Endothelial cell (in vitro differentiated cells): ENCODE measurements around the gene DYRK1A. TPM values are rescaled to one million over a fixed set of nuclear protein-coding genes. Genes with fewer than 3 reads are reported as not detected.
A peak's percentile ranks its signal among the peaks of the same experiment; 100 is the strongest.
"Not testable (repeated sequence)": the region's sequence is repeated elsewhere in the genome, so short reads cannot be mapped to it uniquely, and the experiment has no call there.

ENCODE experiments used
- DNase-seq: peaks from one replicate; pipeline ENCODE4 v3.0.0; 2021; ENCODE audit warnings: low spot score
- H3K27ac Mint-ChIP-seq: one replicate; pipeline ENCODE4 v1.8.0; 2021; ENCODE audit warnings: mixed read lengths, inconsistent platforms; ENCODE audit not compliant: unreplicated experiment
- H3K27me3 Mint-ChIP-seq: one replicate; pipeline ENCODE4 v1.8.0; 2021; ENCODE audit warnings: mild to moderate bottlenecking, moderate library complexity, mixed read lengths, inconsistent platforms; ENCODE audit not compliant: unreplicated experiment
- H3K36me3 Mint-ChIP-seq: one replicate; pipeline ENCODE4 v1.8.0; 2021; ENCODE audit warnings: mild to moderate bottlenecking, low read depth, mixed read lengths, inconsistent platforms; ENCODE audit not compliant: unreplicated experiment
- H3K4me1 Mint-ChIP-seq: one replicate; pipeline ENCODE4 v1.8.0; 2021; ENCODE audit warnings: mild to moderate bottlenecking, mixed read lengths, inconsistent platforms; ENCODE audit not compliant: unreplicated experiment
- H3K4me3 Mint-ChIP-seq: one replicate; pipeline ENCODE4 v1.8.0; 2021; ENCODE audit warnings: mild to moderate bottlenecking, mixed read lengths, inconsistent platforms; ENCODE audit not compliant: unreplicated experiment
- H3K9me3 Mint-ChIP-seq: one replicate; pipeline ENCODE4 v1.8.0; 2021; ENCODE audit warnings: mixed read lengths, inconsistent platforms; ENCODE audit not compliant: unreplicated experiment
- total RNA-seq: library from RNA; stranded (reverse); fragmentation: NEBNext Ultra II Directional; extraction: Animal tissue kit (Norgen Biotek cat#: 25700); gene quantifications from one replicate; pipeline ENCODE4 v1.2.1, GENCODE V29; 2021; ENCODE audit not compliant: unreplicated experiment
- TF ChIP-seq, protein P1 (sequence below): fragments of 200-600 bp; sonication (generic); IDR thresholded peaks from one replicate; pipeline ENCODE4 v1.5.0; 2021; ENCODE audit warnings: antibody characterized with exemption; ENCODE audit not compliant: unreplicated experiment

The DYRK1A gene
- total RNA-seq, 1 donor from 2014 or later: 87.5 TPM

DNA sequence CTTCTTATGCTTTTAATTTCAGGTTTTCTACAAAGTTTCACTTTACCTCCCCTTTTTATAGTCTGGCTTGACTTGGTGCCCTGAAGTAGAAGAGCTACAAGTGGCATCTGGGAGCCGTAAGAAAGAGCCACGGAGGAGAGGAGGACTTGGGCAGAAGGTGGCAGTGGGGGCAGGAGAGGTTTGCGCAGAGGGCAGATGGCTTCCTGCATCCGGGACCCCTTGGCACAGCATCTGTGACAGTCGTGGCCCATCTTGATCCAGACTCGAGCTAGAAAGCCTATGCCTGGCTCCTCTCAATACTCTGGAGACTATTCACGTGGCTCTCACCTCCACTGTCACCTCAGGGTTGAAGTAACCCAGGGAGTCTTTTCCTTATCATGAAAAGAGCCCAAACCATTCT is 169.1 kb downstream of the DYRK1A start:
- no peaks in the 10 kb centered on the region for H3K9me3 Mint-ChIP-seq
- H3K4me3 Mint-ChIP-seq: no peak overlapping the region
- TF ChIP-seq, protein P1, sequence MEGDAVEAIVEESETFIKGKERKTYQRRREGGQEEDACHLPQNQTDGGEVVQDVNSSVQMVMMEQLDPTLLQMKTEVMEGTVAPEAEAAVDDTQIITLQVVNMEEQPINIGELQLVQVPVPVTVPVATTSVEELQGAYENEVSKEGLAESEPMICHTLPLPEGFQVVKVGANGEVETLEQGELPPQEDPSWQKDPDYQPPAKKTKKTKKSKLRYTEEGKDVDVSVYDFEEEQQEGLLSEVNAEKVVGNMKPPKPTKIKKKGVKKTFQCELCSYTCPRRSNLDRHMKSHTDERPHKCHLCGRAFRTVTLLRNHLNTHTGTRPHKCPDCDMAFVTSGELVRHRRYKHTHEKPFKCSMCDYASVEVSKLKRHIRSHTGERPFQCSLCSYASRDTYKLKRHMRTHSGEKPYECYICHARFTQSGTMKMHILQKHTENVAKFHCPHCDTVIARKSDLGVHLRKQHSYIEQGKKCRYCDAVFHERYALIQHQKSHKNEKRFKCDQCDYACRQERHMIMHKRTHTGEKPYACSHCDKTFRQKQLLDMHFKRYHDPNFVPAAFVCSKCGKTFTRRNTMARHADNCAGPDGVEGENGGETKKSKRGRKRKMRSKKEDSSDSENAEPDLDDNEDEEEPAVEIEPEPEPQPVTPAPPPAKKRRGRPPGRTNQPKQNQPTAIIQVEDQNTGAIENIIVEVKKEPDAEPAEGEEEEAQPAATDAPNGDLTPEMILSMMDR: no peak
- peaks cover 5% of the 10 kb centered on the region for H3K27me3 Mint-ChIP-seq
- H3K36me3 Mint-ChIP-seq: peaks cover 9% of the 10 kb centered on the region
- no peak for DNase-seq
- no peaks in the 10 kb centered on the region for H3K4me1 Mint-ChIP-seq
- H3K27ac Mint-ChIP-seq: peak overlapping the region; percentile 18

GRCh38 chr21:37536616-37537278 is 170.2 kb downstream of the DYRK1A start:
- H3K9me3 Mint-ChIP-seq: no peaks in the 10 kb centered on the region
- no peaks in the 10 kb centered on the region for H3K4me1 Mint-ChIP-seq
- DNase-seq: no peak
- TF ChIP-seq, protein P1: no peak
- peaks cover 9% of the 10 kb centered on the region for H3K36me3 Mint-ChIP-seq
- no peak overlapping the region for H3K4me3 Mint-ChIP-seq
- no peak overlapping the region for H3K27ac Mint-ChIP-seq
- H3K27me3 Mint-ChIP-seq: peaks cover 5% of the 10 kb centered on the region

GRCh38 chr21:37537391-37537996 is 170.9 kb downstream of the DYRK1A start:
- no peaks in the 10 kb centered on the region for H3K4me1 Mint-ChIP-seq
- H3K27me3 Mint-ChIP-seq: peaks cover 5% of the 10 kb centered on the region
- no peak overlapping the region for H3K4me3 Mint-ChIP-seq
- H3K36me3 Mint-ChIP-seq: peaks cover 9% of the 10 kb centered on the region
- DNase-seq: no peak
- no peaks in the 10 kb centered on the region for H3K9me3 Mint-ChIP-seq
- TF ChIP-seq, protein P1: no peak
- no peak overlapping the region for H3K27ac Mint-ChIP-seq

DNA sequence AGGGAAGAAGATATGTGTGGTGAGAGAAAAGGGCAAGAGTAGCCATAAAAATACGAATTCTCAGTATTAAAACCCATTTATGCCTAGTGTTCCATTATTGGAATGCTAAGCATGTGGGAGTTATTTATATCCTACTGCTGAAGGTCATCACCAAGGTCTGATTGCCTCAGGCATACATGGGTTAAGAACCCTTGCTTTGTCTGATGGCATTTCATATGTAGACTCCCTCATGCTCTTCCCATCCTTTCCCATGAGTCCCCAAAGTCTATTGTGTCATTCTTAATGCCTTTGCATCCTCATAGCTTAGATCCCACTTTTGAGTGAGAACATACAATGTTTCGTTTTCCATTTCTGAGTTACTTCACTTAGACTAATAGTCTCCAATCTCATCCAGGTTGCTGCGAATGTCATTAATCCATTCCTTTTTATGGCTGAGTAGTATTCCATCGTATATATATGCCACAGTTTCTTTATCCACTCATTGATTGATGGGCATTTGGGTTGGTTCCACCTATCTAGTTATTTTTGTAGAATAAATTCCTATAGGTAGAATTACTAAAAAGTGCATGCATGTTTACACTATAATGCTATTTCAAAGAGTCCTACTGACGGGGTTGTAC is 172.5 kb downstream of the DYRK1A start:
- Mint-ChIP-seq H3K4me3 (no peak overlapping the region), H3K4me1 (no peaks in the 10 kb centered on the region), H3K27ac (no peak overlapping the region), H3K36me3 (peaks cover 9% of the 10 kb centered on the region), H3K27me3 (peaks cover 5% of the 10 kb centered on the region), H3K9me3 (no peaks in the 10 kb centered on the region)
- DNase-seq: no peak
- TF ChIP-seq, protein P1: no peak

- H3K27me3 Mint-ChIP-seq, H3K4me3 Mint-ChIP-seq, H3K27ac Mint-ChIP-seq, H3K36me3 Mint-ChIP-seq, H3K9me3 Mint-ChIP-seq, H3K4me1 Mint-ChIP-seq, DNase-seq: not testable (repeated sequence)
Observed at GRCh38 chr21:37541128-37541527, 174.6 kb downstream of the DYRK1A start.
